ENCODE measurements around the gene SCMH1.

Gene SCMH1

GRCh38 chr1:41161846-41162245 is 80.3 kb downstream of the SCMH1 start:
- no peak overlapping the region for H3K27ac ChIP-seq
- H3K4me2 ChIP-seq, result no peak overlapping the region
- H3K36me3 ChIP-seq, result peaks cover 24 to 81% (median 69%) of the 10 kb centered on the region in 11 experiments
- no peak overlapping the region for H3K9ac ChIP-seq
- no peak overlapping the region for H3K4me3 ChIP-seq
- no peaks in the 10 kb centered on the region for H3K27me3 ChIP-seq
- no peak for TF ChIP-seq Cebpa-rat (IDR thresholded peaks at IDR 0.05)
- H3K9me3 ChIP-seq (replicated peaks in 1 of 11), result peaks cover 0 to 9% (median 3%) of the 10 kb centered on the region in 11 experiments; a peak in 15 of 22 replicates
- peaks cover 0 to 17% (median 0%) of the 10 kb centered on the region in 11 experiments; a peak in 6 of 22 replicates for H4K20me1 ChIP-seq
- no peaks in the 10 kb centered on the region for H3K4me1 ChIP-seq

- Histone ChIP-seq H3K27ac (no peak overlapping the region), H3K9me3 (replicated peaks in 1 of 11) (no peaks in the 10 kb centered on the region), H3K27me3 (no peaks in the 10 kb centered on the region), H4K20me1 (peaks cover 0 to 17% (median 0%) of the 10 kb centered on the region in 11 experiments; a peak in 6 of 22 replicates), H3K4me1 (no peaks in the 10 kb centered on the region), H3K4me2 (no peak overlapping the region), H3K4me3 (no peak overlapping the region), H3K9ac (no peak overlapping the region), H3K36me3 (peaks cover 33 to 90% (median 78%) of the 10 kb centered on the region in 11 experiments)
- TF ChIP-seq Cebpa-rat (IDR thresholded peaks at IDR 0.05), result no peak
These were observed 81.5 kb downstream of the SCMH1 start for GRCh38 chr1:41160498-41161110.

DNA sequence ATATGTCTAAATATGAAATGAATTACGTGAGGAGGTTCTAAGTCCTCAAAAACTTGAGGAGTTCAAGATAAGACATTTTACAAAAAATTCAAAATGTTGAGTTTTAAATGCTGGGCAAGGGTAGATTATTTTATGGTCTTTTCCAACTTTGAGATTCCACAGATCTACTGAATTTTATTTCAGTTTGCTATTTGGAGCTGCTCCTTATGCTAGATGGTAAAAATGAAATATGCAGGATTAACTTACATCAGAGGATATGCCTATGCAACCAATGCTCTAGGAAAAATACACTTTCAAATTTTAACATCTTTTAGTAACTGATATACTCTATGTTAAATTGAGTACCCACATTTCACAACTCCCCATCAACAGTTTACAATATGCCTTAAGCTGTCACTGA is 83.1 kb downstream of the SCMH1 start:
- peaks cover 0 to 17% (median 0%) of the 10 kb centered on the region in 11 experiments; a peak in 6 of 22 replicates for H4K20me1 ChIP-seq
- TF ChIP-seq Cebpa-rat (IDR thresholded peaks at IDR 0.05), result no peak
- H3K9ac ChIP-seq, result no peak overlapping the region
- no peak overlapping the region for H3K4me2 ChIP-seq
- H3K4me3 ChIP-seq, result no peak overlapping the region
- H3K4me1 ChIP-seq, result no peaks in the 10 kb centered on the region
- H3K27ac ChIP-seq, result no peak overlapping the region
- H3K36me3 ChIP-seq, result peaks cover 34 to 100% (median 85%) of the 10 kb centered on the region in 11 experiments
- no peaks in the 10 kb centered on the region for H3K9me3 ChIP-seq (replicated peaks in 1 of 11)
- no peaks in the 10 kb centered on the region for H3K27me3 ChIP-seq

- peaks cover 0 to 17% (median 0%) of the 10 kb centered on the region in 11 experiments; a peak in 6 of 22 replicates for H4K20me1 ChIP-seq
- H3K9me3 ChIP-seq (replicated peaks in 1 of 11), result no peaks in the 10 kb centered on the region
- TF ChIP-seq Cebpa-rat (IDR thresholded peaks at IDR 0.05), result no peak
- H3K27ac ChIP-seq, result no peak overlapping the region
- H3K27me3 ChIP-seq, result no peaks in the 10 kb centered on the region
- H3K4me3 ChIP-seq, result no peak overlapping the region
- no peak overlapping the region for H3K9ac ChIP-seq
- H3K4me1 ChIP-seq, result no peaks in the 10 kb centered on the region
- H3K4me2 ChIP-seq, result no peak overlapping the region
- H3K36me3 ChIP-seq, result peaks cover 39 to 100% (median 85%) of the 10 kb centered on the region in 11 experiments
These were observed 83.8 kb downstream of the SCMH1 start for GRCh38 chr1:41158147-41158875.

DNA sequence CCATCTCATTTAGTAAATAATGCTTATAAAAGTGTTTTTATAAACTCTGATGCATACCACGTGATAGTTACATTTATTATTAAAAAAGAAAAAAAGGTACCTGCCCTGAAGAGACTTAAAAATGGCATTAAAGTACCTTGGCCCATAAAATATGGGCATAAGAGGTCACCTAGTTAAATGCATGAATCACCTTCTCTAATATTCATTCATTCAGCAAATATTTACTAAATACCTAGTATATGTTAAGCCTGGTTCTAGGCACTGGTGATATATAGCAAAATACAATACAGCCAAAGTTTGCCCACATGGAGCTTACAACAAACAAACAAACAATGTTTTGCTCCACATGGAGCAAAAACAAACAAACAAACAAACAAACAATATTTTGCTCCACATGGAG is 87.0 kb downstream of the SCMH1 start:
- Histone ChIP-seq H3K4me2 (no peak overlapping the region), H3K4me3 (no peak overlapping the region), H3K9me3 (replicated peaks in 1 of 11) (no peaks in the 10 kb centered on the region), H3K36me3 (peaks cover 38 to 100% (median 86%) of the 10 kb centered on the region in 11 experiments), H3K27ac (no peak overlapping the region), H3K9ac (no peak overlapping the region), H4K20me1 (no peaks in the 10 kb centered on the region), H3K4me1 (no peaks in the 10 kb centered on the region), H3K27me3 (no peaks in the 10 kb centered on the region)
- TF ChIP-seq Cebpa-rat (IDR thresholded peaks at IDR 0.05), result no peak

- Histone ChIP-seq H3K27ac (no peak overlapping the region), H3K9me3 (replicated peaks in 1 of 11) (no peaks in the 10 kb centered on the region), H3K36me3 (peaks cover 50 to 100% (median 88%) of the 10 kb centered on the region in 11 experiments), H3K4me1 (no peaks in the 10 kb centered on the region), H4K20me1 (no peaks in the 10 kb centered on the region), H3K9ac (no peak overlapping the region), H3K4me2 (no peak overlapping the region), H3K4me3 (no peak overlapping the region), H3K27me3 (no peaks in the 10 kb centered on the region)
- TF ChIP-seq Cebpa-rat (IDR thresholded peaks at IDR 0.05), result no peak
These were observed 88.3 kb downstream of the SCMH1 start for GRCh38 chr1:41153750-41154274.

GRCh38 chr1:41152622-41153044 is 89.5 kb downstream of the SCMH1 start:
- Histone ChIP-seq H4K20me1 (no peaks in the 10 kb centered on the region), H3K36me3 (peaks cover 52 to 100% (median 82%) of the 10 kb centered on the region in 11 experiments), H3K9me3 (replicated peaks in 1 of 11) (no peaks in the 10 kb centered on the region), H3K9ac (no peak overlapping the region), H3K4me3 (no peak overlapping the region), H3K27me3 (no peaks in the 10 kb centered on the region), H3K4me1 (no peaks in the 10 kb centered on the region), H3K27ac (no peak overlapping the region), H3K4me2 (no peak overlapping the region)
- no peak for TF ChIP-seq Cebpa-rat (IDR thresholded peaks at IDR 0.05)

DNA sequence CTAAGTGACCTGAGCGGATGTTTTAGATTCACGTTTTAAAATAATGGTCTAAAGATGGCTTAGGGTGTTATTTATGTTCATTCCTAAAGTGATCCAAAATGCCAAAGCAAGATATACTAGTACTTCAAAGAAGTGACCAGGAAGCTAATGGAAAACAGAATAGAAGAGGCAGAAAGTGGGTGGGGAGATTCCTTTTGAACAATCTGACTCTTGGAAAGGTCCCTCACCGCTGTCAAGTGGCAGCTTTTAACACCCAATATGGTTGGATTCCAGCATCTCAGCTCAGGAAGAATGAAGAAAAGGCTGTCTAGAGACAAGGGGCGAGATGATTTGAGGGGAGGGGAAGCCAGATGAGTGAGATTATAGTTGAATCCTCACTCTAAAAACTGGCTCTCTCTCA is 90.3 kb downstream of the SCMH1 start:
- Histone ChIP-seq H3K9me3 (replicated peaks in 1 of 11) (no peaks in the 10 kb centered on the region), H3K9ac (no peak overlapping the region), H3K36me3 (peaks cover 52 to 100% (median 77%) of the 10 kb centered on the region in 11 experiments), H3K27me3 (no peaks in the 10 kb centered on the region), H4K20me1 (no peaks in the 10 kb centered on the region), H3K4me2 (no peak overlapping the region), H3K27ac (no peak overlapping the region), H3K4me3 (no peak overlapping the region), H3K4me1 (no peaks in the 10 kb centered on the region)
- no peak for TF ChIP-seq Cebpa-rat (IDR thresholded peaks at IDR 0.05)

- Histone ChIP-seq H3K9me3 (replicated peaks in 1 of 11) (no peaks in the 10 kb centered on the region), H3K27ac (no peak overlapping the region), H3K4me2 (no peak overlapping the region), H4K20me1 (no peaks in the 10 kb centered on the region), H3K36me3 (peaks cover 43 to 100% (median 79%) of the 10 kb centered on the region in 11 experiments), H3K9ac (no peak overlapping the region), H3K4me3 (no peak overlapping the region), H3K4me1 (no peaks in the 10 kb centered on the region), H3K27me3 (no peaks in the 10 kb centered on the region)
- no peak for TF ChIP-seq Cebpa-rat (IDR thresholded peaks at IDR 0.05)
These were observed 92.5 kb downstream of the SCMH1 start for GRCh38 chr1:41149570-41149969.
